NB4 (cell line): ENCODE results near the gene CACNA2D4.

ENCODE experiments used
- DNase-seq: peaks from one replicate; pipeline ENCODE4 v3.0.0; 2010; ENCODE audit warnings: low read depth
- H3K4me3 ChIP-seq: one replicate; pipeline ENCODE4 v1.5.1; 2011; ENCODE audit warnings: mild to moderate bottlenecking, low read depth, low read length, moderate library complexity
- CTCF ChIP-seq: IDR thresholded peaks from one replicate; pipeline ENCODE4 v1.5.1; 2012; ENCODE audit warnings: low read depth, low read length
- MAX ChIP-seq: IDR thresholded peaks from 2 replicates; pipeline ENCODE4 v1.6.1; 2011; ENCODE audit warnings: low read depth, low read length
- MYC ChIP-seq: IDR thresholded peaks from 2 replicates; pipeline ENCODE4 v1.6.1; 2011; ENCODE audit warnings: low read depth, low read length
- POLR2A ChIP-seq: IDR thresholded peaks from 2 replicates; pipeline ENCODE4 v1.6.1; 2011; ENCODE audit warnings: mild to moderate bottlenecking; ENCODE audit not compliant: insufficient read length; ENCODE audit errors: extremely low read depth

CACNA2D4 gene

GRCh38 chr12:1758376-1758775 is 160.1 kb downstream of the CACNA2D4 start:
- DNase-seq, result no peak
- H3K4me3 ChIP-seq, result no peak overlapping the region
- TF ChIP-seq POLR2A (no peak), CTCF (no peak), MYC (no peak), MAX (no peak)

GRCh38 chr12:1750300-1750699 is 168.2 kb downstream of the CACNA2D4 start:
- no peak for DNase-seq
- TF ChIP-seq CTCF, result no peak
- TF ChIP-seq MYC, result no peak
- TF ChIP-seq MAX, result no peak
- TF ChIP-seq POLR2A, result no peak
- H3K4me3 ChIP-seq, result no peak overlapping the region

GRCh38 chr12:1749019-1749418 is 169.4 kb downstream of the CACNA2D4 start:
- DNase-seq, result no peak
- TF ChIP-seq POLR2A (no peak), MAX (no peak), CTCF (no peak), MYC (no peak)
- no peak overlapping the region for H3K4me3 ChIP-seq

GRCh38 chr12:1747609-1748008 is 170.8 kb downstream of the CACNA2D4 start:
- no peak overlapping the region for H3K4me3 ChIP-seq
- no peak for TF ChIP-seq CTCF
- TF ChIP-seq MAX, result no peak
- TF ChIP-seq MYC, result no peak
- TF ChIP-seq POLR2A, result no peak
- no peak for DNase-seq

- H3K4me3 ChIP-seq, result no peak overlapping the region
- TF ChIP-seq POLR2A, result no peak
- no peak for TF ChIP-seq MYC
- TF ChIP-seq MAX, result no peak
- no peak for TF ChIP-seq CTCF
- no peak for DNase-seq
Measured at GRCh38 chr12:1744932-1745331, 173.5 kb downstream of the CACNA2D4 start.
